NCI-H748 treated with DMSO at 0.1 percent for 48 hours (cell line): ENCODE measurements around the gene TIGD6.
A peak's percentile ranks its signal among the peaks of the same experiment; 100 is the strongest.
"Not testable (repeated sequence)": the region's sequence is repeated elsewhere in the genome, so short reads cannot be mapped to it uniquely, and the experiment has no call there.

Experiments used
- DNase-seq: peaks from one replicate; lab custom pipeline; 2025; lab: John Stamatoyannopoulos, UW

Gene TIGD6

GRCh38 chr5:149969181-149969930 lies 31.1 kb downstream of the TIGD6 start:
- DNase-seq = no peak

GRCh38 chr5:149966946-149967345 lies 33.5 kb downstream of the TIGD6 start:
- no peak for DNase-seq

GRCh38 chr5:149963729-149964128 lies 36.7 kb downstream of the TIGD6 start:
- no peak for DNase-seq

- DNase-seq = no peak
Measured at GRCh38 chr5:149962601-149963300, 37.7 kb downstream of the TIGD6 start.

- peak; percentile 65 for DNase-seq
Measured at GRCh38 chr5:149961957-149962409, 38.5 kb downstream of the TIGD6 start.

GRCh38 chr5:149961186-149961685 lies 39.2 kb downstream of the TIGD6 start:
- no peak for DNase-seq

GRCh38 chr5:149960272-149961185 lies 39.9 kb downstream of the TIGD6 start, which contains the start of gene SLC26A2:
Gene SLC26A2, plus strand, starts transcription at chr5:149960758. Its CDS starts 16,895 bp downstream, at chr5:149977653.
- peak; percentile 97 for DNase-seq

- DNase-seq = peak; percentile 6
Measured at GRCh38 chr5:149959406-149960236, 40.8 kb downstream of the TIGD6 start.

GRCh38 chr5:149957855-149958254 lies 42.6 kb downstream of the TIGD6 start:
- no peak for DNase-seq

- no peak for DNase-seq
Measured at GRCh38 chr5:149956685-149957084, 43.8 kb downstream of the TIGD6 start.

- no peak for DNase-seq
Measured at GRCh38 chr5:149954798-149955197, 45.7 kb downstream of the TIGD6 start.

- DNase-seq = no peak
Measured at GRCh38 chr5:149953436-149954121, 46.9 kb downstream of the TIGD6 start.

- no peak for DNase-seq
Measured at GRCh38 chr5:149951138-149951749, 49.2 kb downstream of the TIGD6 start.

GRCh38 chr5:149948993-149949392 lies 51.5 kb downstream of the TIGD6 start:
- DNase-seq = no peak

- no peak for DNase-seq
Measured at GRCh38 chr5:149946118-149946517, 54.3 kb downstream of the TIGD6 start.

GRCh38 chr5:149944666-149945065 lies 55.8 kb downstream of the TIGD6 start, which contains the start of gene PDE6A:
Gene PDE6A, minus strand, starts transcription at chr5:149944793. Its CDS starts 120 bp downstream, at chr5:149944673.
- DNase-seq = no peak

GRCh38 chr5:149943177-149943949 lies 57.1 kb downstream of the TIGD6 start:
- not testable (repeated sequence) for DNase-seq
